ENCODE results near the gene THBS4.
"Not testable (repeated sequence)": the region's sequence is repeated elsewhere in the genome, so short reads cannot be mapped to it uniquely, and the experiment has no call there.

Gene THBS4

GRCh38 chr5:80072103-80073073 lies 37.2 kb downstream of the THBS4 start:
- no peak for DNase-seq (ENCODE audit: extremely low read depth in 1 of 2, low read depth in 1 of 2)

DNA sequence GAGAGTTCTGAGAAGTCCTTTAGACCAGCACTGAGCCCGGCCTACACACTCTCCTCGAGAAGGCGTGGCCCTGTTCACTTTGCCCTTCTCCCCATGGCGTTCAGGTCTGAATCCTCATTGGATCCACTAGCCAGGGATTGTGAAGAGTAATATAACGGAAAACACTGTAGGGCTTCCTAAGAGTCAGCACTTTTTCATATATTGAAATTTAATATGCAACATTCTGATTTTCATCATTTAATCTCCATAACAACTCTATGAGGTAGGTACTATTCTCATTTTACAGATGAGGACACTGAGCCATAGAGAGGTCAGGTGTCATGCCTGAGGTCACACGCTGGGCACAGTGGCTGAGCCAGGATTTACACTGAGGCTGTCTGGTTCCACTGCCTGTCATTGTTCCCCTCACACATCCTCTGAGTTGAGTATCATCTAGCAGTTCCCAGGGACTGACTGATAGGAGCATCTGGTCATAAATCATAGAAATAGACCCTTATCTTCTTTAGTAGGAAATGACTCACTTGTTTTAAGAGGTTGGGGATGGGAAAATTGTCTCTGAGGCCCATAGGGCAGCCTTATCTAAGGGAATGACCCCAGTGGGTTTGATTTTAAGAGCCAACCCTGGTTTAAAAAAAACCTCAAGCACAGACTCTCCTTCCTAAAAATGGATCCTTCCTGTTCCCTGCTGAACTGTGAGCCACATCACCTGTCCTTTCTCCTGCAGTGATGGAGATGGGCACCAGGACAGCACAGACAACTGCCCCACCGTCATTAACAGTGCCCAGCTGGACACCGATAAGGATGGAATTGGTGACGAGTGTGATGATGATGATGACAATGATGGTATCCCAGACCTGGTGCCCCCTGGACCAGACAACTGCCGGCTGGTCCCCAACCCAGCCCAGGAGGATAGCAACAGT lies 41.2 kb downstream of the THBS4 start:
- DNase-seq (ENCODE audit: extremely low read depth in 1 of 2, low read depth in 1 of 2): no peak

- DNase-seq (ENCODE audit: extremely low read depth in 1 of 2, low read depth in 1 of 2): no peak
Observed at GRCh38 chr5:80077051-80077714, 42.0 kb downstream of the THBS4 start.

- no peak for DNase-seq (ENCODE audit: extremely low read depth in 1 of 2, low read depth in 1 of 2)
Observed at GRCh38 chr5:80078921-80079320, 43.8 kb downstream of the THBS4 start.

DNA sequence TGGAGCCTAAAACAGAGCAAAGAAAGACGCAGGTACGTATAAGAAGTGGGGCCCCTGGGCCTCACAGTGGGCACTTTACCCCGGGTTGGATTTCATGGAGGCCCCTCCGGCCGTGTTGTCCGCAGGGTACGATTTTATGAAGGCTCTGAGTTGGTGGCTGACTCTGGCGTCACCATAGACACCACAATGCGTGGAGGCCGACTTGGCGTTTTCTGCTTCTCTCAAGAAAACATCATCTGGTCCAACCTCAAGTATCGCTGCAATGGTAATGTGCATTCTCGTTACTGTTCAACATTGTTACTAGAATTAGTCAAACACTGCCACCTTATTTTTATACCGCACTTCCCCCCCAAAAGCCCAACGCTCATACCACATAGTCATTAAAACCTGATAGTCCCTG lies 47.1 kb downstream of the THBS4 start:
- DNase-seq (ENCODE audit: extremely low read depth in 1 of 2, low read depth in 1 of 2): no peak

GRCh38 chr5:80082731-80083100 lies 47.6 kb downstream of the THBS4 start:
- DNase-seq (ENCODE audit: extremely low read depth in 1 of 2, low read depth in 1 of 2): peak; percentile 34 to 43

DNA sequence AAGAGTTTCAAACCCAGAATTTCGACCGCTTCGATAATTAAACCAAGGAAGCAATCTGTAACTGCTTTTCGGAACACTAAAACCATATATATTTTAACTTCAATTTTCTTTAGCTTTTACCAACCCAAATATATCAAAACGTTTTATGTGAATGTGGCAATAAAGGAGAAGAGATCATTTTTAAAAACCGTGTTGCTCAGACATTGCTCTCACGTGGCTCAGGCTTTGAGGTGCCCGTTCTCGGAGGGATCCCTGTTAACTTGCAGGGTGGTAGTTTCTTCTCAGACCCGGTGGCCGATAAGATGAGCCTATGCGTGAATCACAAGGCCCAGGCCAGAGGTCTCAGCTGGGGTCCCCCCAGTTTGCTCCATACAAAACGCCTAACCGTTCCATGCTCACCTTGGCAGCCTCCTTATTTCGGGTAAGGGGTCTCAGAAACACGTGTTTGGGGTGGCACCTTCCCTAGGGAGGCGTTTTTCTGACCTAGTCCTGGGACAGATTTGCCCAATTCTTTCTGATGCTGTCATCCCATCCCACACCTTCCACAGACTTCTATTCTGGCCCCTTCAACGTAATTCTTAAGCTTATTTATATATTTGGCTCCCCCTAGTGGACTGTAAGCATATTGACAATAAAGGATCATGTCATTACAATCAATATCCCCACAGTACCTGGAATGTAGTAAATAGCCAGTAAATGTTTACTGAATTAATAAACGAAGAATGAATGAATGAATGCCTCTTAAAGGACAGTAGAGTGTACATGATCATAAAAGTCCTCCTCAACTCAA lies 48.1 kb downstream of the THBS4 start:
- no peak for DNase-seq (ENCODE audit: extremely low read depth in 1 of 2, low read depth in 1 of 2)

- no peak for DNase-seq (ENCODE audit: extremely low read depth in 1 of 2, low read depth in 1 of 2)
Observed at GRCh38 chr5:80090884-80091166, 55.7 kb downstream of the THBS4 start.

GRCh38 chr5:80091792-80092192 lies 56.6 kb downstream of the THBS4 start:
- not testable (repeated sequence) for DNase-seq (ENCODE audit: extremely low read depth in 1 of 2, low read depth in 1 of 2)

DNA sequence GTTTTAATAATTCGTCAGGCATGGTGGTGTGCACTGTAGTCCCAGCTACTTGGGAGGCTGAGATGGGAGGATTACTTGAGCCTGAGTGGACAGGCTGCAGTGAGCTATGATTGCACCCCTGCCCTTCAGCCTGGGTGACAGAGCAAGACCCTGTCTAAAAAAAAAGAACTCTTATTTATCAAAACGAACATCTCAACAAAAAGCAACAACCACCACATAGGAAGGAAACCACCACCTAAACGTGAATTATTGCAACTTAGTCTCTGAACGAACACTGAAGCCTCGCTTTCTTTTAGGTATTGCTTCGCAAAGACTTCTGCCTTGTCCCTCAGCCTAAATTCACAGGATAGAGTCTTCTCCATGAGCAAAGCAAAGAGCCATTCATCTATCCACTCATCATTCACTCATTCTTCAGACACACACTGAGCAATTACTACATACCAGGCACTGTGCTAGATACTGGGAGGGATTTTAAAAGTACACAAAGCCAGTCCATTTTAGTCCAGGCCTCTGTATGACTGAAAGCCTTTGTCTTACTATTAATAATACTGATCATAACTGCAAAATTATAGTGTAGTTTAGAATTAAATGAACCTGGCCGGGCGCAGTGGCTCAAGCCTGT lies 57.4 kb downstream of the THBS4 start:
- no peak for DNase-seq (ENCODE audit: extremely low read depth in 1 of 2, low read depth in 1 of 2)

DNA sequence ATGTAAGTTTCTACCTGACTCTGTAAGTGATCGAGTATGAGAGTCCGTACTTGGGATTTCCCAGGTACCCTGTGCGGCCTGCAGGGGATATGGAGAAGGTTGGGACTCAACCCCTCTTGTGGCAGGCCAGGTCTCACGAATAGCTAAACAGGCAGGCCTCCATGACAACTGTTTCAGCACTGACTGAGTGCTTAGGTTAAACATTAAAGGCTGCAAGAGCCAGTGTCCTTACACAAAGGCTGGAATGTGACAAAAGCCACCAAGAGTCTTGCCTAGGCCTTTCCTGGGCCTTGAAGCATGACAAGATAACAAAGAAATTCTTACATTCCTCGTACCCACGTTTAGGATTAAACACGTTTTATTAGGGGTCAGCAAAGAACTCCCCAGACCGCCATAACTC lies 58.6 kb downstream of the THBS4 start:
- no peak for DNase-seq (ENCODE audit: extremely low read depth in 1 of 2, low read depth in 1 of 2)

- no peak for DNase-seq (ENCODE audit: extremely low read depth in 1 of 2, low read depth in 1 of 2)
Observed at GRCh38 chr5:80094236-80094738, 59.1 kb downstream of the THBS4 start.

GRCh38 chr5:80097451-80097850 lies 62.3 kb downstream of the THBS4 start:
- DNase-seq (ENCODE audit: extremely low read depth in 1 of 2, low read depth in 1 of 2): no peak

DNA sequence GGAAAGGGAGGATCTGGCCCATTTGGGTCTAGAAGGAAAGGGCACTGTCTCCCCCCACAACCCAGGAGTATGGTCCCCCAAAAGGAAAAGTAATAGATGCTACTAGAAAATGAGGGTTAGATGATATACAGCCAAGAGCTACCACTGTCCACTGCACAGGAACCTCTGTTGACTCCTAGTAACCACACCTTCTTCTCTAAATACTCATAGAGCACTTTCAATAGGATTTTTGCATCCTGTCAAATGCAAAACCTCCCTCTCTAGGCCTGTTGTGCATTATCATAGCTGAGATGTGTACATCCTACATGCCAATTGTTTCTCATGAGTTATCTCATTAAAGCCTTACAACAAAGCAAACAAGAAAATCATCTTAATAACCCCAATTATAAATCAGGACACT lies 66.8 kb downstream of the THBS4 start:
- DNase-seq (ENCODE audit: extremely low read depth in 1 of 2, low read depth in 1 of 2): no peak

DNA sequence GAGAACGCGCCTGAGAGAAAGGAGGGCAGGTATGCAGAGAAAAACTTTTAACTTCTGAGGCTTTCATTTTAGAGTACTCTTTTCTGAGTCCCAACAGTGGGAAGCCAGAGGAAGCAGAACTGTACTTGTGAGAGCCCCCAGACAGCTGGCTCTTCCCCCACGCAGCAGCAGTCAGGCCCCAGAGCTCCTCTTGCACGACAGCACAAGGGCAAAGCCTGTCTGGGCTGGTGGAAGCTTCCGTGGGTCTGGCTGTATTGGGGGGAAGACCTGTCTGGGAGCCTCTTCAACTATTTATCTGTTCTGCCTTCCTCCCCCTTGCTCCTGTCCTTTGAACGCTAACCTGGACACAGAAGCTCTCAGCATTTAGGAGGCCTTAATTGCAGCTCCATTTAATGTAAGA lies 68.2 kb downstream of the THBS4 start:
- no peak for DNase-seq (ENCODE audit: extremely low read depth in 1 of 2, low read depth in 1 of 2)

DNA sequence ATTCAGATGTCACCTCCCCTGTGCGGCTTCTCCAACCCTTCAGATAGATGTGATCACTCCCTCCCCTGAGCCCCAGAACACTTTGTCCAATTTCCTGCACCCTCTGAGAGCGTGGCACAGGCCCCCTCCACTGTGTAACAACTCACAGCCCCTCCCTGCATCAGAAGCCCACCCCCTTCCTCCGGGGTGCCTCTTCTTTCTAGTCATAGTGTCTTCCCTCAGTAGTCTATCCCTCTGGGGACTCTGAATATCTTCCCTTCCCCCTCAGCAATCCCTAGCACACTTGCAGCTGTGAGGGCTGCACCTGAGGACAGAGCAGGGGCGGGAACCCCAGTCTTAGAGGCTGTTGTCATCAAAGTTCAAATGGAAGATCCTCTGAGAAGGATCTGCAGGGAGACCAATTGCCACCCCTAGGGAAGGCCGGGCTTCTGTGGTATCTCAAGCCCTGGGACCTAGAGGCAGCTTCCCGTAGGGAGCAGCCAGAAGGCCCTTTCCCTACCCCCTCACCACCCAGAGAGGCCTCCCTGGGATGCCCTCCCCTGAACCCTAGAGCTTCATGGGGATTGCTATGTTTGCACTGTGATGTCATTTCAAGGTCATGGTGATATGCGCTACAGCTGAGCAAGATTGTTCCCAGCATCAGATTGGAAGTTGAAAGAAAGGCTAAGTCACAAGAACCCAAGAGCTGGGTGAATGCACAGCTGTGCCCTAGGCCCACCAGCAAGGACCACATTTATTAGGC lies 70.7 kb downstream of the THBS4 start:
- DNase-seq (ENCODE audit: extremely low read depth in 1 of 2, low read depth in 1 of 2): no peak

DNA sequence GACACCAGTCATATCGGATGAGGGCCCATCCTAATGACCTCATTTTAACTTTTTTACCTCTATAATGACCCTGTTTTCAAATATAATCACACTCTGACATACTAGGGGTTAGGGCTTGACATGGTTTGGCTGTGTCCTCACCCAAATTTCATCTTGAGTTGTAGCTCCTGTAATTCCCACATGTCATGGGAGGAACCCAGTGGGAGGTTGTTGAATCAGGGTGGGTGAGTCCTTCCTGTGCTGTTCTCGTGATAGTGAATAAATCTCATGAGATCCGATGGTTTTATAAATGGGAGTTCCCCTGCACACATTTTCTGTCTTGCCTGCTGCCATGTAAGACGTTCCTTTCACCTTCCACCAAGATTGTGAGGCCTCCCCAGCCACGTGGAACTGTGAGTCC lies 71.8 kb downstream of the THBS4 start:
- no peak for DNase-seq (ENCODE audit: extremely low read depth in 1 of 2, low read depth in 1 of 2)

- no peak for DNase-seq (ENCODE audit: extremely low read depth in 1 of 2, low read depth in 1 of 2)
Observed at GRCh38 chr5:80109646-80110478, 74.7 kb downstream of the THBS4 start.
